ENCODE results near the gene MAGI1. TPM values are rescaled to one million over a fixed set of nuclear protein-coding genes. Genes with fewer than 3 reads are reported as not detected.
A peak's percentile ranks its signal among the peaks of the same experiment; 100 is the strongest.

MAGI1 gene
- polyA plus RNA-seq, 1 of the 3 experiments (the other 2 are of a cell fraction), result 10.3 TPM

GRCh38 chr3:66041828-66042227, 3.1 kb upstream of the MAGI1 start:
- CTCF ChIA-PET, result interaction anchor here (1.5 kb wide), 1 partner anchor 97 kb away, joined by 4 read pairs; no protein-coding TSS in a partner anchor
- Histone ChIP-seq H3K27me3 (ENCODE audit: insufficient read depth) (no peaks in the 10 kb centered on the region), H3K36me3 (replicated peaks in 1 of 2; ENCODE audit: control insufficient read depth in 1 of 2, insufficient read depth in 2 of 2, low read length in 1 of 2) (no peaks in the 10 kb centered on the region), H2AFZ (ENCODE audit: low read depth) (no peak overlapping the region), H3K79me2 (ENCODE audit: insufficient read depth) (peaks cover 16% of the 10 kb centered on the region), H3K9me3 (no peaks in the 10 kb centered on the region), H3K9me2 (no peaks in the 10 kb centered on the region), H4K20me1 (ENCODE audit: insufficient read depth) (no peaks in the 10 kb centered on the region; the same call in 1 of the 2 replicates), H3K4me3 (ENCODE audit: low read depth in 2 of 2, low read length in 1 of 2) (no peak overlapping the region), H3K4me2 (no peak overlapping the region), H3K9ac (no peak overlapping the region), H3F3A (replicated peaks; ENCODE audit: insufficient read depth) (peaks cover 18% of the 10 kb centered on the region), H3K4me1 (ENCODE audit: control insufficient read depth in 1 of 2, insufficient read depth in 2 of 2, low read depth in 1 of 2, low read length in 1 of 2) (peaks cover 16% of the 10 kb centered on the region in 2 experiments; a peak in 3 of 4 replicates), H3K27ac (ENCODE audit: low read depth in 2 of 2, low read length in 1 of 2) (no peak overlapping the region)
- POLR2A ChIA-PET, result no interaction called here
- TF ChIP-seq IRF3 (IDR thresholded peaks at IDR 0.05; ENCODE audit: low read depth, low read length), result no peak
- TF ChIP-seq FOXJ3 (CRISPR knock-in tag; IDR thresholded peaks at IDR 0.05), result no peak
- TF ChIP-seq NRF1 (IDR thresholded peaks at IDR 0.05; ENCODE audit: low read depth, low read length), result no peak
- TF ChIP-seq MEF2A (IDR thresholded peaks at IDR 0.05; ENCODE audit: borderline replicate concordance, low read depth), result no peak
- TF ChIP-seq GATA2 (CRISPR knock-in tag; IDR thresholded peaks at IDR 0.05), result no peak
- no peak for TF ChIP-seq EZH2phosphoT487 (IDR thresholded peaks at IDR 0.05; ENCODE audit: borderline replicate concordance, low read depth)
- no peak for TF ChIP-seq ELF1 (IDR thresholded peaks at IDR 0.05)
- TF ChIP-seq TEAD4 (IDR thresholded peaks at IDR 0.05; ENCODE audit: borderline replicate concordance, insufficient read depth), result no peak
- TF ChIP-seq FOSL2 (IDR thresholded peaks at IDR 0.05; ENCODE audit: borderline replicate concordance, low read depth), result no peak
- no peak for TF ChIP-seq MAX (IDR thresholded peaks at IDR 0.05; ENCODE audit: low read depth)
- no peak for TF ChIP-seq FOXM1 (IDR thresholded peaks at IDR 0.05; ENCODE audit: low read depth)
- no peak for TF ChIP-seq CTCF (IDR thresholded peaks at IDR 0.05)
- no peak for TF ChIP-seq POLR2AphosphoS5 (IDR thresholded peaks at IDR 0.05; ENCODE audit: low read depth, low read length)
- no peak for TF ChIP-seq RXRA (IDR thresholded peaks at IDR 0.05; ENCODE audit: borderline replicate concordance, low read depth)
- no peak for DNase-seq

GRCh38 chr3:66041116-66041515, 2.4 kb upstream of the MAGI1 start:
- Histone ChIP-seq H3K9me2 (no peaks in the 10 kb centered on the region), H3K36me3 (replicated peaks in 1 of 2; ENCODE audit: control insufficient read depth in 1 of 2, insufficient read depth in 2 of 2, low read length in 1 of 2) (no peaks in the 10 kb centered on the region), H3K27ac (ENCODE audit: low read depth in 2 of 2, low read length in 1 of 2) (peak overlapping the region in 1 of 2 experiments; percentile 60; a peak in 2 of 4 replicates), H3K79me2 (ENCODE audit: insufficient read depth) (peaks cover 23% of the 10 kb centered on the region), H4K20me1 (ENCODE audit: insufficient read depth) (peaks cover 5% of the 10 kb centered on the region; the same call in 1 of the 2 replicates), H3K9ac (no peak overlapping the region; the same call in 1 of the 2 replicates), H3K9me3 (no peaks in the 10 kb centered on the region), H3K4me2 (peak overlapping the region; percentile 49; the same call in 1 of the 2 replicates), H3K27me3 (ENCODE audit: insufficient read depth) (no peaks in the 10 kb centered on the region), H3F3A (replicated peaks; ENCODE audit: insufficient read depth) (peaks cover 18% of the 10 kb centered on the region), H3K4me1 (ENCODE audit: control insufficient read depth in 1 of 2, insufficient read depth in 2 of 2, low read depth in 1 of 2, low read length in 1 of 2) (peaks cover 16 to 20% of the 10 kb centered on the region in 2 experiments; a peak in 3 of 4 replicates), H2AFZ (ENCODE audit: low read depth) (no peak overlapping the region), H3K4me3 (ENCODE audit: low read depth in 2 of 2, low read length in 1 of 2) (no peak overlapping the region)
- ChIA-PET CTCF (interaction anchor here (1.5 kb wide), 1 partner anchor 98 kb away, joined by 4 read pairs; no protein-coding TSS in a partner anchor), POLR2A (no interaction called here)
- TF ChIP-seq POLR2AphosphoS5 (IDR thresholded peaks at IDR 0.05; ENCODE audit: low read depth, low read length) (no peak), NRF1 (IDR thresholded peaks at IDR 0.05; ENCODE audit: low read depth, low read length) (no peak), TCF12 (IDR thresholded peaks at IDR 0.05) (peak; percentile 65), EP300 (IDR thresholded peaks at IDR 0.05; ENCODE audit: borderline replicate concordance in 1 of 2, low read depth in 1 of 2, low read length in 1 of 2) (peak in 1 of 2 experiments; percentile 34; a peak in 1 of 4 replicates), SIN3A (IDR thresholded peaks at IDR 0.05; ENCODE audit: borderline replicate concordance, low read depth, low read length) (no peak), ELF1 (IDR thresholded peaks at IDR 0.05) (no peak), FOSL2 (IDR thresholded peaks at IDR 0.05; ENCODE audit: borderline replicate concordance, low read depth) (peak; percentile 65; the same call in 1 of the 2 replicates), JUND (IDR thresholded peaks at IDR 0.05) (peak; percentile 72), NFIC (IDR thresholded peaks at IDR 0.05; ENCODE audit: borderline replicate concordance) (no peak), MEF2A (IDR thresholded peaks at IDR 0.05; ENCODE audit: borderline replicate concordance, low read depth) (0 out of 2 replicates have a peak, but pooled peaks have one; percentile 24), TAF1 (IDR thresholded peaks at IDR 0.05; ENCODE audit: borderline replicate concordance, low read depth, low read length) (no peak), PBX3 (IDR thresholded peaks at IDR 0.05) (peak; percentile 49; the same call in 1 of the 2 replicates), TEAD4 (IDR thresholded peaks at IDR 0.05; ENCODE audit: borderline replicate concordance, insufficient read depth) (no peak), RAD21 (IDR thresholded peaks at IDR 0.05; ENCODE audit: low read length) (no peak), RXRA (IDR thresholded peaks at IDR 0.05; ENCODE audit: borderline replicate concordance, low read depth) (0 out of 2 replicates have a peak, but pooled peaks have one; percentile 14)
- DNase-seq, result no peak
- WGBS (ENCODE audit: low lambda C conversion rate), result 0% methylated on average over 1 of the region's 1 CpG

All from SK-N-SH (cell line).